GM12872 (cell line): Measurements from ENCODE around the gene PTPRB.

Source experiments
- CTCF ChIP-seq: IDR thresholded peaks from 3 replicates; pipeline ENCODE4 v1.5.1; 2011; ENCODE audit warnings: low read depth, mild to moderate bottlenecking, low read length, moderate library complexity; ENCODE audit not compliant: insufficient read depth

Gene PTPRB

DNA sequence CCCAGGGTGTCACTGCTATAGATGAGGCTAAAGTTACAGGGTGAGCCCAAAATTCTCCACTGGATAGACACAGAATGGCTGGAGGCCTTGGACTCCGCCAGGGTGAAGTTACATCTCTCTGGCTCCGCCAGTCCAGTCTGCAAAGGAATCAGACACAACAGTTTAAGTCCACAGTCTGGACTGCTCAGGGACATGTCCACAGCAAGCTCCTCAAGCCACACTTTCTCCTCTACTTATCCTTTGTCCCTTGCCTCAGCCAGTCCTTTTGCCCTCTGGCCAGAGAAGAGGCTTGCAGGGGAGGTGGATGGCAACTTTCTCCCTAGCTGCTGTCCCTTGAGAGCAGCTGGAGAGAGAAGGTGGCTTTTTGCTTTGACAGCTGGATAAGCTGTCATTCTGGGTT, 28.0 kb downstream of the PTPRB start:
- TF ChIP-seq CTCF = no peak

DNA sequence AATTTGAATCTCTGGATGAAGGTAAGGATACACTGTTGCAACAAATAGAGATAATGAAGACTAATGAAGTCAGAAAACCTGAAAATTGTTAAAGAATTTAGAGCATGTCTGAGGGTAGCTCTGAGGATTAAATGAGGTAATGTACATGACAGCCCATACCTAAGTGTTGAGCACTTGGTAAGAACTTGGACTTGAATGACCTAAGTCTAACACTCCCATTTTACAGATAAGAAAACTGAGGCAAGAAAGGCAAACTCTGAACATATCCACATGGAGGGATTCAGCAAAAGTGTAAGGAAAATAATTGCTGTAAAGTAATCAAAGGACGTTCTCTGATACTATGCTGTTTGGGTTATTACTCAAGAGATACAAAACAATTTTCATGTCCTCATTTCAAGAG, 29.0 kb downstream of the PTPRB start:
- TF ChIP-seq CTCF = no peak

DNA sequence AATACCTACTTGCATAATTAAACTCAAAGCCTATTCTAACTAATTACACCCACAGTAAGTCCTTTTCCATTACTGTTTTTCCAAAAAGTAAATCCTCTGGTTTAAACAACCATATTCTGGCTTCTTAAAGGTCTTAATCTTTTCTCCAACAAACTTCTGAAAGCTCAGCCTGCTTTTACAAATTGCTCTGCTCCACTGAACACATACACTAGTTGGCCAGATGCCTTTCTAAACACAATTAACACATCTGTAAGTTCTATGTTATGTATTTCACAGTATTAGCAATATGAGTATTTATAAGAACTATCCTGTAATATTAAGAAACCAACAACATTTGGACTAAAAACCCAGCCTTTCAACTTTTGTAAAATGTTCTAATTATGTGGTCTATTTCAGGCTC, 30.1 kb downstream of the PTPRB start:
- no peak for TF ChIP-seq CTCF

- TF ChIP-seq CTCF = no peak
Observed at GRCh38 chr12:70605976-70606375, 31.3 kb downstream of the PTPRB start.

DNA sequence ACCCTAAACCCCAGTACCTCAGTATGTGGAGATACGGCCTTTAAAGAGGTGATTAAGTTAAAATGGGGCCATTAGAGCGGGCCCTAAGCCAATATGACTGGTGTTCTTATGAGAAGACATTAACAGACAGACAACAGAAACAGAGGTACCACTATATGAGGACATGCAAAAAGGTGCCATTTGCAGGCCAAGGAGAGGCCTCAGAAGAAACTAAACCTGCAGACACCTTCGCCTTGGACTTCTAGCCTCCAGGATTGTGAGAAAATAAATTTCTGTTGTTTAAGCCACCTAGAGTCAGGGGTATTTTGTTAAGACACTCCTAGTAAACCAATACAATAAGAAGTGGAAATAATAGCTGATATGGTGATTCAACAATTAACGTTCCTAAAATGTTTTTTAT, 32.6 kb downstream of the PTPRB start:
- no peak for TF ChIP-seq CTCF

GRCh38 chr12:70603044-70603443, 34.2 kb downstream of the PTPRB start:
- TF ChIP-seq CTCF = no peak

GRCh38 chr12:70598467-70599193, 38.6 kb downstream of the PTPRB start:
- no peak for TF ChIP-seq CTCF
